Stomach (tissue), 4 donors: Measurements from ENCODE around the gene ZNF274.

Experiments
- POLR2A ChIP-seq, 4 donors: fragments of 450-650 bp; IDR thresholded peaks; one replicate each; pipeline ENCODE4 v1.6.1; 2016; ENCODE audit warnings: antibody characterized with exemption in 4 of 4, control low read depth in 2 of 4, mild to moderate bottlenecking in 1 of 4, moderate library complexity in 1 of 4
- TF ChIP-seq, protein P1 (sequence below), 7 experiments: fragments of 450-650 bp in 4 of 7; fragments of 200-600 bp in 3 of 7; sonication (generic) in 3 of 7; IDR thresholded peaks; one replicate each; pipeline ENCODE4 v1.5.1; 2016 to 2019; ENCODE audit warnings: antibody characterized with exemption in 7 of 7, control low read depth in 2 of 7, mild to moderate bottlenecking in 1 of 7

DNA sequence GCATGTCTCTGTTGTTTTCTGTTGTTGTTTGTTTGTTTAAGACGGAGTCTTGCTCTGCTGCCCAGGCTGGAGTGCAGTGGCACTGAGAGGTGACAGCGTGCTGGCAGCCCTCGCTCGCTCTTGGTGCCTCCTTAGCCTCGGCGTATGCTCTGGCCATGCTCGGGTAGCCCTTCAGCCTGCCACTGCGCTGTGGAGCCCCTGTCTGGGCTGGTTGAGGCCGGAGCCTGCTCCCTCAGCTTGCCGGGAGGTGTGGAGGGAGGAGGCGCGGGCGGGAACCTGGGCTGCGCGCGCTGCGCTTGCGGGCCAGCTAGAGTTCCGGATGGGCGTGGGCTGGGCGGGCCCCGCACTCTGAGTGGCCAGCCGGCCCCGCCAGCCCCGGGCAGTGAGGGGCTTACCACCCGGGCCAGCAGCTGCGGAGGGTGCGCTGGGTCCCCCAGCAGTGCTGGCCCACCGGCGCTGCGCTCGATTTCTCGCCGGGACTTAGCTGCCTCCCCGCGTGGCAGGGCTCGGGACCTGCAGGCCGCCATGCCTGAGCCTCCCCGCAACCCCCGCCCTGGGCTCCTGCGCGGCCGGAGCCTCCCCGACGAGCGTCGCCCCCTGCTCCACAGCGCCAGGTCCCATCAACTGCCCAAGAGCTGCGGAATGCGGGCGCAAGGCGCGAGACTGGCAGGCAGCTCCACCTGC is 25.7 kb upstream of the ZNF274 start:
- no peak for TF ChIP-seq POLR2A (IDR thresholded peaks at IDR 0.05)
- TF ChIP-seq, protein P1, sequence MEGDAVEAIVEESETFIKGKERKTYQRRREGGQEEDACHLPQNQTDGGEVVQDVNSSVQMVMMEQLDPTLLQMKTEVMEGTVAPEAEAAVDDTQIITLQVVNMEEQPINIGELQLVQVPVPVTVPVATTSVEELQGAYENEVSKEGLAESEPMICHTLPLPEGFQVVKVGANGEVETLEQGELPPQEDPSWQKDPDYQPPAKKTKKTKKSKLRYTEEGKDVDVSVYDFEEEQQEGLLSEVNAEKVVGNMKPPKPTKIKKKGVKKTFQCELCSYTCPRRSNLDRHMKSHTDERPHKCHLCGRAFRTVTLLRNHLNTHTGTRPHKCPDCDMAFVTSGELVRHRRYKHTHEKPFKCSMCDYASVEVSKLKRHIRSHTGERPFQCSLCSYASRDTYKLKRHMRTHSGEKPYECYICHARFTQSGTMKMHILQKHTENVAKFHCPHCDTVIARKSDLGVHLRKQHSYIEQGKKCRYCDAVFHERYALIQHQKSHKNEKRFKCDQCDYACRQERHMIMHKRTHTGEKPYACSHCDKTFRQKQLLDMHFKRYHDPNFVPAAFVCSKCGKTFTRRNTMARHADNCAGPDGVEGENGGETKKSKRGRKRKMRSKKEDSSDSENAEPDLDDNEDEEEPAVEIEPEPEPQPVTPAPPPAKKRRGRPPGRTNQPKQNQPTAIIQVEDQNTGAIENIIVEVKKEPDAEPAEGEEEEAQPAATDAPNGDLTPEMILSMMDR (IDR thresholded peaks at IDR 0.05), result no peak
